RWPE2 (cell line): ENCODE data around the gene MRPL34.

Source experiments
- ATAC-seq: fragments of 200-7000 bp; cut with Tn5 transposase; 3 replicates; pipeline ENCODE4 v1.9.1; 2021; ENCODE audit warnings: low read depth
- DNase-seq: peaks from one replicate; pipeline ENCODE4 v3.0.0-alpha.2; 2020; ENCODE audit warnings: low spot score
- H3K27ac ChIP-seq: fragments of 450-650 bp; 2 replicates; pipeline ENCODE4 v1.5.1; 2017; ENCODE audit warnings: mild to moderate bottlenecking; ENCODE audit not compliant: poor library complexity, severe bottlenecking
- H3K27me3 ChIP-seq: fragments of 250-450 bp; sonication (Bioruptor Pico); 2 replicates; pipeline ENCODE4 v1.5.1; 2021; ENCODE audit warnings: mild to moderate bottlenecking, moderate library complexity; ENCODE audit not compliant: insufficient read depth, poor library complexity, severe bottlenecking
- H3K36me3 ChIP-seq: fragments of 250-450 bp; sonication (Bioruptor Pico); 2 replicates; pipeline ENCODE4 v1.5.1; 2020; ENCODE audit warnings: low read depth, mild to moderate bottlenecking, moderate library complexity
- H3K4me1 ChIP-seq: fragments of 250-450 bp; sonication (Bioruptor Pico); 2 replicates; pipeline ENCODE4 v1.5.1; 2021; ENCODE audit warnings: mild to moderate bottlenecking, moderate library complexity; ENCODE audit not compliant: insufficient read depth, poor library complexity, severe bottlenecking
- H3K4me3 ChIP-seq: fragments of 250-450 bp; sonication (Bioruptor Pico); 2 replicates; pipeline ENCODE4 v1.5.1; 2021; ENCODE audit warnings: mild to moderate bottlenecking, moderate library complexity; ENCODE audit not compliant: severe bottlenecking
- H3K9me3 ChIP-seq: fragments of 250-450 bp; sonication (Bioruptor Pico); 2 replicates; pipeline ENCODE4 v1.5.1; 2021; ENCODE audit warnings: mild to moderate bottlenecking, moderate library complexity; ENCODE audit not compliant: severe bottlenecking
- TF ChIP-seq, protein P1 (sequence below): fragments of 450-650 bp; IDR thresholded peaks from one replicate; pipeline ENCODE4 v1.5.1; 2017; ENCODE audit warnings: mild to moderate bottlenecking, moderate library complexity; ENCODE audit not compliant: poor library complexity, severe bottlenecking

MRPL34 gene

DNA sequence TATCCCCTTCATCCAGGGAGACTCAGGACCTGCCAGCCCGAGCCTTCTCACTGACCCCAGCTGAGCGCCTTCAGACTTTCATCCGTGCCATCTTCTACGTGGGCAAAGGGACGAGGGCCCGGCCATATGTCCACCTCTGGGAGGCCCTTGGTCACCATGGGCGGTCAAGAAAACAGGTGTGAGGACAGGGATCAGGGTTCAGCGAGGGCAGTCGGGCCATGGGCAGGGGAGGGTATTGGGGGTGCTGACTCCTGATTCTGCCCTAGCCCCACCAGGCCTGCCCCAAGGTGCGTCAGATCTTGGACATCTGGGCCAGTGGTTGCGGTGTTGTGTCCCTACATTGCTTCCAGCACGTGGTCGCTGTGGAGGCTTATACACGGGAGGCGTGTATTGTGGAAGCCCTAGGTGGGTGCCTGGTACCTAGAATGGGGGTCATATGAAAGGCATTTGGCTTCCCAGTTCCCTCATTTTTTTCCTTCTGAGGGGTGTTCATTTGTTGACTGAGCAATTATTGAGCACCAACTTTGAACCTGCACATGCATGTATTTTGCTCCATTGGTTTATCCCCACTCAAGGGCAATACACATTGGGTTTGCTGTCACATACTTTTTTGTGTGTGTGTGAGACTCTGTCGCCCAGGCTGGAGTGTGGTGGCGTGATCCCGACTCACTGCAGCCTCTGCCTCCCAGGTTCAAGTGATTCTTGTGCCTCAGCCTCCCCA is 20.1 kb upstream of the MRPL34 start:
- no peaks in the 10 kb centered on the region for H3K36me3 ChIP-seq
- no peaks in the 10 kb centered on the region for H3K27me3 ChIP-seq
- ATAC-seq (no peak), DNase-seq (no peak)
- no peaks in the 10 kb centered on the region for H3K4me1 ChIP-seq
- H3K4me3 ChIP-seq = no peak overlapping the region
- H3K9me3 ChIP-seq = no peaks in the 10 kb centered on the region
- TF ChIP-seq, protein P1, sequence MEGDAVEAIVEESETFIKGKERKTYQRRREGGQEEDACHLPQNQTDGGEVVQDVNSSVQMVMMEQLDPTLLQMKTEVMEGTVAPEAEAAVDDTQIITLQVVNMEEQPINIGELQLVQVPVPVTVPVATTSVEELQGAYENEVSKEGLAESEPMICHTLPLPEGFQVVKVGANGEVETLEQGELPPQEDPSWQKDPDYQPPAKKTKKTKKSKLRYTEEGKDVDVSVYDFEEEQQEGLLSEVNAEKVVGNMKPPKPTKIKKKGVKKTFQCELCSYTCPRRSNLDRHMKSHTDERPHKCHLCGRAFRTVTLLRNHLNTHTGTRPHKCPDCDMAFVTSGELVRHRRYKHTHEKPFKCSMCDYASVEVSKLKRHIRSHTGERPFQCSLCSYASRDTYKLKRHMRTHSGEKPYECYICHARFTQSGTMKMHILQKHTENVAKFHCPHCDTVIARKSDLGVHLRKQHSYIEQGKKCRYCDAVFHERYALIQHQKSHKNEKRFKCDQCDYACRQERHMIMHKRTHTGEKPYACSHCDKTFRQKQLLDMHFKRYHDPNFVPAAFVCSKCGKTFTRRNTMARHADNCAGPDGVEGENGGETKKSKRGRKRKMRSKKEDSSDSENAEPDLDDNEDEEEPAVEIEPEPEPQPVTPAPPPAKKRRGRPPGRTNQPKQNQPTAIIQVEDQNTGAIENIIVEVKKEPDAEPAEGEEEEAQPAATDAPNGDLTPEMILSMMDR = no peak
- no peak overlapping the region for H3K27ac ChIP-seq

- no peak for DNase-seq
- H3K9me3 ChIP-seq = no peaks in the 10 kb centered on the region
- H3K27ac ChIP-seq = no peak overlapping the region
- no peaks in the 10 kb centered on the region for H3K4me1 ChIP-seq
- no peak overlapping the region for H3K4me3 ChIP-seq
- H3K36me3 ChIP-seq = no peaks in the 10 kb centered on the region
- H3K27me3 ChIP-seq = no peaks in the 10 kb centered on the region
- ATAC-seq = no peak
- TF ChIP-seq, protein P1 = no peak
Measured at GRCh38 chr19:17286263-17286662, 19.4 kb upstream of the MRPL34 start.

DNA sequence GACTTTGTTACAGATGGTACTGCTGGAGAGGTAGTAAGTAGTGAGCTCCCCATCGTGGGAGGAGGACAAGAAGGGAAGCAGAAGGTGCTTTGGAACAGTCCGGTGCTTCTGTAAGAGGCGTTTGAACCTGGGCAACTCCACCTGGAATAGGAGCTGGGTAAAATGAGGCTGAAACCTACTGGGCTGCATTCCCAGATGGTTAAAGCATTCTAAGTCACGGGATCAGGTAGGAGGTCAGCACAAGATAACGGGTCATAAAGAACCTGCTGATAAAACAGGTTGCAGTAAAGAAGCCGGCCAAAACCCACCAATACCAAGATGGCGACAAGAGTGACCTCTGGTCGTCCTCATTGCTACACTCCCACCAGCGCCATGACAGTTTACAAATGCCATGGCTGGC is 18.9 kb upstream of the MRPL34 start:
- no peak for ATAC-seq
- Histone ChIP-seq H3K36me3 (no peaks in the 10 kb centered on the region), H3K4me1 (no peaks in the 10 kb centered on the region), H3K9me3 (no peaks in the 10 kb centered on the region), H3K27me3 (no peaks in the 10 kb centered on the region), H3K27ac (no peak overlapping the region), H3K4me3 (no peak overlapping the region)
- DNase-seq = no peak
- TF ChIP-seq, protein P1 = no peak

GRCh38 chr19:17289489-17289888 is 16.2 kb upstream of the MRPL34 start:
- Histone ChIP-seq H3K4me1 (no peaks in the 10 kb centered on the region), H3K27ac (no peak overlapping the region), H3K27me3 (no peaks in the 10 kb centered on the region), H3K36me3 (peaks cover 5% of the 10 kb centered on the region; the same call in 1 of the 2 replicates), H3K4me3 (no peak overlapping the region), H3K9me3 (no peaks in the 10 kb centered on the region)
- no peak for DNase-seq
- ATAC-seq = no peak
- TF ChIP-seq, protein P1 = no peak
